Brain microvascular endothelial cell (primary cell): Measurements from ENCODE around the gene RHOBTB3.
A peak's percentile ranks its signal among the peaks of the same experiment; 100 is the strongest.

ENCODE experiments used
- DNase-seq: peaks from one replicate; pipeline ENCODE4 v3.0.0-alpha.2; 2020
- H3K27ac ChIP-seq: fragments of 250-450 bp; sonication (Bioruptor Pico); 2 replicates; pipeline ENCODE4 v1.5.1; 2020; ENCODE audit warnings: mild to moderate bottlenecking, moderate library complexity
- H3K27me3 ChIP-seq: fragments of 250-450 bp; sonication (Bioruptor Pico); replicated peaks from 2 replicates; pipeline ENCODE4 v1.5.1; 2020; ENCODE audit warnings: mild to moderate bottlenecking
- H3K36me3 ChIP-seq: fragments of 250-450 bp; sonication (Bioruptor Pico); replicated peaks from 2 replicates; pipeline ENCODE4 v1.5.1; 2020; ENCODE audit warnings: mild to moderate bottlenecking
- H3K4me3 ChIP-seq: 2 replicates; pipeline ENCODE4 v1.5.1; 2011; ENCODE audit warnings: low read depth, mild to moderate bottlenecking, control low read depth, low read length, moderate library complexity
- in situ Hi-C: cut with HindIII; loops from 2 replicates; pipeline ENCODE4 v1.10.0; 2017; ENCODE audit warnings: low sequenced_read_pairs, low pct_ligation_motif_present
- TF ChIP-seq, protein P1 (sequence below): IDR thresholded peaks from 2 replicates; pipeline ENCODE4 v1.5.1; 2011; ENCODE audit warnings: low read depth, mild to moderate bottlenecking, moderate library complexity, low read length, control low read depth, inconsistent platforms; ENCODE audit errors: missing control alignments

Gene RHOBTB3

DNA sequence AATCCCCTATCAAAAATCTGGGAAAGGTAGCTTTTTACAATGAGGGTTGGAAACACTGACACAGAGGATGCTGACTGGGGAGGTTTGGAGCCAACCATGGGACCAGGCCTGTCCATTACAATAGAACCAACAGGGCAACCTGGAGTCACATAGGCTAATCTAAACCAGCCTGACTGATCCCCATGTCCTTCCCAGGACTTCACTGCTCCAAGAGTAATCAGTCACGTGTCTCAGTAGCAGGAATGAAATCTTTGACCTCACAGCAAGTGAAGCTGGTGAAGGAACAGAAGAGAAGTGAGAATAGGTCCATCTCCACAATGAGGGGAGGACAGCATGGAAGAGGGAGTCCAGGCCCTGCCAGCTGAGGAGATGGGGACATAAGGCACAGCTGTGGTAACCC is 107.4 kb downstream of the RHOBTB3 start:
- no peak overlapping the region for H3K27ac ChIP-seq
- no peak for DNase-seq
- TF ChIP-seq, protein P1, sequence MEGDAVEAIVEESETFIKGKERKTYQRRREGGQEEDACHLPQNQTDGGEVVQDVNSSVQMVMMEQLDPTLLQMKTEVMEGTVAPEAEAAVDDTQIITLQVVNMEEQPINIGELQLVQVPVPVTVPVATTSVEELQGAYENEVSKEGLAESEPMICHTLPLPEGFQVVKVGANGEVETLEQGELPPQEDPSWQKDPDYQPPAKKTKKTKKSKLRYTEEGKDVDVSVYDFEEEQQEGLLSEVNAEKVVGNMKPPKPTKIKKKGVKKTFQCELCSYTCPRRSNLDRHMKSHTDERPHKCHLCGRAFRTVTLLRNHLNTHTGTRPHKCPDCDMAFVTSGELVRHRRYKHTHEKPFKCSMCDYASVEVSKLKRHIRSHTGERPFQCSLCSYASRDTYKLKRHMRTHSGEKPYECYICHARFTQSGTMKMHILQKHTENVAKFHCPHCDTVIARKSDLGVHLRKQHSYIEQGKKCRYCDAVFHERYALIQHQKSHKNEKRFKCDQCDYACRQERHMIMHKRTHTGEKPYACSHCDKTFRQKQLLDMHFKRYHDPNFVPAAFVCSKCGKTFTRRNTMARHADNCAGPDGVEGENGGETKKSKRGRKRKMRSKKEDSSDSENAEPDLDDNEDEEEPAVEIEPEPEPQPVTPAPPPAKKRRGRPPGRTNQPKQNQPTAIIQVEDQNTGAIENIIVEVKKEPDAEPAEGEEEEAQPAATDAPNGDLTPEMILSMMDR = no peak
- H3K27me3 ChIP-seq = no peaks in the 10 kb centered on the region
- no peaks in the 10 kb centered on the region for H3K36me3 ChIP-seq
- in situ Hi-C loops = loop anchor here (25.0 kb wide), 1 partner anchor 176 kb away; no protein-coding TSS in a partner anchor
- H3K4me3 ChIP-seq = no peak overlapping the region

DNA sequence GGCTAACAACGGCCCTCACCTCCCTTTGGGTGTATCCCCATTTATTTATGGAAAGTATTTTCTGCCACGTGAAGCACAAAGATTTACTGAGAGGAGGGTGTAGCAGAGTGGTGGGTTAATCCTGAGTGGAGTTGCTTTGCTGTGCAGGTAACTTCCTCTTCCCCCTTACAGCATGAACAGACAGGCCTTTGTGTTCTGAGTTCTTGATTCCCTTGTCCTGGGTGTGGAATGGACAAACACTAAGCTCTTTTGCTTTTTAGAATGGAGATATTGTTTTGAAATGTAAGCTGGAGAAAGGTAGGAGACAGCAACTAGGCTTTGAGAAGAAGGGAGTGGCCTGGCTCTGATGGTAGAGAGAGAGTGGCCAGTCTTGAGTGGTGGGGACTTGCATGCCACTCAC is 108.5 kb downstream of the RHOBTB3 start:
- H3K27me3 ChIP-seq = no peaks in the 10 kb centered on the region
- no peak overlapping the region for H3K27ac ChIP-seq
- H3K36me3 ChIP-seq = no peaks in the 10 kb centered on the region
- TF ChIP-seq, protein P1 = no peak
- H3K4me3 ChIP-seq = no peak overlapping the region
- DNase-seq = no peak
- in situ Hi-C loops = loop anchor here (25.0 kb wide), 1 partner anchor 177 kb away; no protein-coding TSS in a partner anchor

DNA sequence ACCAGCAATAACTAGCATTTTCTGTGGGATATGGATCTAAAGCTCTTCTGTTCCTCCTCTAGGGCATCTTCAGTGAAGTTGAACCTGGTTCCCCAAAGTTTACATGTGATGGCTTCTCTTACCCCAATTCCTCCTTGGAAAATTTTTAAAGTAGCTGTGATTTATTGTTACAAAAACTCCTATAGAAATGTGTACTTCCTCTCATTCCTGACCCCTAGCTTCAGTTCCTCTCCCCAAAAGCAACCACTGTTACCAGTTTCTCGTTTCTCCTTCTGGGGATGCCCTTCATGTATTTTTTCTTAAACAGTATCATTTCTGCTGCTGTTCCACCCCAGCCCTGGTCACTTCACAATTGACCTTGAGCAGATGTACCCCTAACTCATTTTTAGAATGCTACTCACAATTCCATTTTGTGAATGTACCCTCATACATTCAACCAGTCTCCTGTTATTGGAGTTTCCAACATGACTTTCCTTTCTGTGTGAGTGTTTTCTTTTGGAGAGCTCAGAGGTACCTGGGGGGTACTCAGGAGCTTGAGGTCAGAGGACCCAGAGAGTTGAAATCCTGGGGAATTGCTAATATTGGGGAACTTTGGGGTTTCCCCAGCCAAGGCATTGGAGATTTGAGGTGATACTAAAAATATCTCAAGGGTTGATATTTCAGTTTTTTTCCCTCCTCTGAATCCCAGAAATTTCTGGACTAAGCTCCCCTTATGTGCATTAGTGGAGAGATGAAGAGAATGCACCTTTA is 110.0 kb downstream of the RHOBTB3 start:
- TF ChIP-seq, protein P1 = no peak
- no peak overlapping the region for H3K27ac ChIP-seq
- no peak overlapping the region for H3K4me3 ChIP-seq
- H3K27me3 ChIP-seq = no peaks in the 10 kb centered on the region
- DNase-seq = no peak
- no peaks in the 10 kb centered on the region for H3K36me3 ChIP-seq
- in situ Hi-C loops = loop anchor here (25.0 kb wide), 1 partner anchor 179 kb away; no protein-coding TSS in a partner anchor

DNA sequence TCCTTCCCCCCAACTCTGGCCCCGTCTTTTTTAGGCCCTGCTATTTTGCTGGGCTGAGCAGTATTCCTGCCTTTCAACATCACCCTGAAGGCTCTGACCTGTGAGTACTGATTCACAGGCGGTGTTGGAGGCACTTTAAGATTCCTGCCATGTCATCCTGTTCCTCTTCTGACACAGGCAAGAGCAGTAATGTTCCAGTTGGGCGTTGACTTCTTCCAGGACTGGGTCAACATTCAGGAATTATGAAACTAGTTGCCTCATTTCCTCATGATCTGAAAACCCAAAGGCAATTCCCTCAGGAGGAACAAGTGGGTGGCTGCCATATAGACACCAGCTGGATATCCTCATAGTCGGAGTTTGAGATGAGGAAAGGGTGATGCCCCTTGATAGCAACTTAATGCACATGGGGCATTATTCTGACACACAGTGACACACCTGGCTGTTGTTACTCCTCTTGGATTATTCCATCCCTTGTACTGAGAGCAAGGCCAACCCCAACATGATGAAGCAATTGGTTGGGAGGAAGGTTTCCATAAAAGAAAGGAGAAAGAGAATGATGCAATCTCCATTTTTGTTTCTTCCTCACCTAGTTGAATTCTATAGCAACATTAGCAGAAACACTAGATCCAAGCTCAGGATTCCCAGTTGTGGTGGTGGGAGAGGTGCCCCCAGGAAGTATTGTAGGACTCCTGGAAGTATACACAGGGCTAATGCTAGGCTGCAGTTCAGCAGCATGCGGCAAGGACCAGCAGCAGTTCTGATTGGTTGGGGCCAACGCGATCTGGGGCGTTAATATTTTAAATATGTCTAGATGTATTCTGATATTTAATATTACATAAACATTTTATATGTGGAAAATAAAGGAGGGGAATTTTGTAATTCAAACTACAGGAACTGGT is 111.0 kb downstream of the RHOBTB3 start:
- Histone ChIP-seq H3K36me3 (no peaks in the 10 kb centered on the region), H3K4me3 (no peak overlapping the region), H3K27me3 (no peaks in the 10 kb centered on the region), H3K27ac (peak overlapping the region; percentile 30)
- in situ Hi-C loops = loop anchor here (25.0 kb wide), 1 partner anchor 180 kb away; no protein-coding TSS in a partner anchor
- TF ChIP-seq, protein P1 = no peak
- DNase-seq = no peak

DNA sequence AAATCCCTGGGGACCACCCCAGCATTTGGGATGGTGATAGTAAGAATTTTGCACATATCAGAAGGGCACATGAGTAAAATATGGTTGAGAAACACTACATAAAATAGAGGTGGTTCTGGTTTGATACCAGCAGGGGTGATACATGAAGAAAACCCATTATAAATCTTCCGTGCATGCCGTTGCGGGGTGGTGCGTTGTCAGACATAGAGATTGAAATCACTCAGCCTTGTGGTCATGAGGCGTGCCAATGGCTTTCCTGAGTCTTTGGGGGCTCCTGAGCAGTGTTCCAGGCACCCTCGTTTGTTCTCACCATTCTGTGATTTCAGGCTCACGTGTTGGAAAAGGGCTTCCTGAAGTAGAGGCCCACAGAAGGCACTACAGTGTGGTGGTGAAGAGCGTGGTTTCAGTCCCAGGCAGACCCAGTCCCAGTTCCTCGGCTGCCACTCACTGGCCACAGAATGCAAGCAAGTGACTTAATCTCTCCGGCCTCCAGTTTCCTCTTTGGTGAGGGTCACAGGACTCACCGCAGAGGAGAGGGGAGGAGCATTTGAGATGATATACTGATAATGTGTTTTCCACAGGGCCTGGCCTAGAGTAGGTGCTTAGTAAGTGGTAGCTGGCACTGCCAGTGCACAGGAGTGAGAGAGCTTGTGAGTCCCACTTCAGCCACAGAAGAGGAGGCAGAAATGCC is 111.9 kb downstream of the RHOBTB3 start:
- peak; percentile 84 for DNase-seq
- H3K27me3 ChIP-seq = no peaks in the 10 kb centered on the region
- no peak overlapping the region for H3K4me3 ChIP-seq
- peak overlapping the region; percentile 30 for H3K27ac ChIP-seq
- in situ Hi-C loops = loop anchor here (25.0 kb wide), 1 partner anchor 181 kb away; no protein-coding TSS in a partner anchor
- H3K36me3 ChIP-seq = no peaks in the 10 kb centered on the region
- TF ChIP-seq, protein P1 = peak; percentile 55
